ENCODE data around the gene VAV3. TPM values are rescaled to one million over a fixed set of nuclear protein-coding genes. Genes with fewer than 3 reads are reported as not detected.

The VAV3 gene
- total RNA-seq, 2 experiments from 2014 or later: 2.3 to 8.3 TPM

DNA sequence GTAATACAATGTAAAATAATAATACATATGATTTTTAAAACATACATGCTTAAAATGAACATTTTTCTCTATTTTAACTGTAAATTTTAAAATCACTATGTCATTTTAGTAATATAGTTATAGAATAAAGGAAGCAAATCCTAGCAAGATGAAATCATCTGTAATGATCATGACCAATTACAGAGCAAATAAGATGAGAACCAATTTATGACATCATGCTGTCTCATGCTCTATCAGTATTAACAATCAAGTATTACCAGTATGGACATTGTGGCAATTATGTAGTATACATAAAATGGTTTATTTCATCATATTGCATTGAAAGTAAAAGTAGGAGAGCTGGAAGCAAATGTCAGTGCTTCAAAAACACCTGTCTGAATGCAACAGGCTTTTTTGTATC, 255.0 kb downstream of the VAV3 start:
- Histone ChIP-seq H3K79me2 (ENCODE audit: insufficient read depth, low read depth, low read length) (no peaks in the 10 kb centered on the region), H3K9me3 (ENCODE audit: low read length) (no peaks in the 10 kb centered on the region), H2AFZ (ENCODE audit: low read length) (no peak overlapping the region), H3K4me3 (ENCODE audit: low read depth, low read length, poor library complexity, severe bottlenecking) (no peak overlapping the region), H4K20me1 (ENCODE audit: insufficient read depth, low read length) (no peaks in the 10 kb centered on the region), H3K4me1 (ENCODE audit: insufficient read depth, low read length, poor library complexity, severe bottlenecking) (peaks cover 25% of the 10 kb centered on the region), H3K27ac (ENCODE audit: low read depth, low read length, poor library complexity, severe bottlenecking) (no peak overlapping the region), H3K36me3 (ENCODE audit: insufficient read depth, low read length) (no peaks in the 10 kb centered on the region), H3K4me2 (ENCODE audit: low read length) (no peak overlapping the region), H3K9me2 (ENCODE audit: insufficient read depth, low read length) (no peaks in the 10 kb centered on the region)
- BruUV-seq (replicated peaks): no TSS peak
- no peak for TF ChIP-seq EZH2phosphoT487 (IDR thresholded peaks at IDR 0.05; ENCODE audit: borderline replicate concordance, low read depth, low read length)
- TF ChIP-seq, protein P1, sequence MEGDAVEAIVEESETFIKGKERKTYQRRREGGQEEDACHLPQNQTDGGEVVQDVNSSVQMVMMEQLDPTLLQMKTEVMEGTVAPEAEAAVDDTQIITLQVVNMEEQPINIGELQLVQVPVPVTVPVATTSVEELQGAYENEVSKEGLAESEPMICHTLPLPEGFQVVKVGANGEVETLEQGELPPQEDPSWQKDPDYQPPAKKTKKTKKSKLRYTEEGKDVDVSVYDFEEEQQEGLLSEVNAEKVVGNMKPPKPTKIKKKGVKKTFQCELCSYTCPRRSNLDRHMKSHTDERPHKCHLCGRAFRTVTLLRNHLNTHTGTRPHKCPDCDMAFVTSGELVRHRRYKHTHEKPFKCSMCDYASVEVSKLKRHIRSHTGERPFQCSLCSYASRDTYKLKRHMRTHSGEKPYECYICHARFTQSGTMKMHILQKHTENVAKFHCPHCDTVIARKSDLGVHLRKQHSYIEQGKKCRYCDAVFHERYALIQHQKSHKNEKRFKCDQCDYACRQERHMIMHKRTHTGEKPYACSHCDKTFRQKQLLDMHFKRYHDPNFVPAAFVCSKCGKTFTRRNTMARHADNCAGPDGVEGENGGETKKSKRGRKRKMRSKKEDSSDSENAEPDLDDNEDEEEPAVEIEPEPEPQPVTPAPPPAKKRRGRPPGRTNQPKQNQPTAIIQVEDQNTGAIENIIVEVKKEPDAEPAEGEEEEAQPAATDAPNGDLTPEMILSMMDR (conservative IDR thresholded peaks at IDR 0.05; ENCODE audit: low read length): no peak
- ChIA-PET CTCF (ENCODE audit: unreplicated experiment) (no interaction called here), POLR2A (no interaction called here)
- intact Hi-C loops (cut with micrococcal nuclease; ENCODE audit: unreplicated experiment): no loop called here
- DNase-seq (ENCODE audit: low spot score): no peak

DNA sequence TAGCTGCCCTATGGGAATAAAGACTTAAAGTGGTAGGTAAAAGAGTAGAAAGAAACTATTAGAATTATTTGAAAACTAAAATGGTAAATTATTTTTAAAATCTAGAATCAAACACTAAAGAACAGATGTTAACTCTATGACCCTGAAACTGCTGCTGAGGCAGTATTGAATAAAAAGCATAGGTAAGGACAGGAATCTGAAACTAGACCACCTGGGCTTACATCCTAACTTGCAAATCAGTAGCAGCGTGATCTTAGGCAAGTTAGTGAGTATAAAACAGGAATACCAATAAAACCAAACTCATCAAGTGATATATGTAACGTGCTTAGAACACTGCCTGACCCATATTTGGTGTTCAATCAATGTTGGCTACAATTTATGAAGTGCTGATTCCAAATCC, 257.9 kb downstream of the VAV3 start:
- no TSS peak for BruUV-seq (replicated peaks)
- peak; percentile 47 for DNase-seq (ENCODE audit: low spot score)
- Histone ChIP-seq H3K36me3 (ENCODE audit: insufficient read depth, low read length) (no peaks in the 10 kb centered on the region), H2AFZ (ENCODE audit: low read length) (no peak overlapping the region; the same call in 1 of the 2 replicates), H3K79me2 (ENCODE audit: insufficient read depth, low read depth, low read length) (no peaks in the 10 kb centered on the region), H3K9me2 (ENCODE audit: insufficient read depth, low read length) (no peaks in the 10 kb centered on the region; the same call in 1 of the 2 replicates), H3K4me2 (ENCODE audit: low read length) (peak overlapping the region; percentile 55), H3K4me1 (ENCODE audit: insufficient read depth, low read length, poor library complexity, severe bottlenecking) (peaks cover 25% of the 10 kb centered on the region), H3K4me3 (ENCODE audit: low read depth, low read length, poor library complexity, severe bottlenecking) (peak overlapping the region; percentile 22), H3K9me3 (ENCODE audit: low read length) (no peaks in the 10 kb centered on the region), H3K27ac (ENCODE audit: low read depth, low read length, poor library complexity, severe bottlenecking) (peak overlapping the region; percentile 26), H4K20me1 (ENCODE audit: insufficient read depth, low read length) (no peaks in the 10 kb centered on the region)
- ChIA-PET CTCF (ENCODE audit: unreplicated experiment) (no interaction called here), POLR2A (interaction anchor here (1.2 kb wide), 1 partner anchor 262 kb away, joined by 3 read pairs; no protein-coding TSS in a partner anchor)
- intact Hi-C loops (cut with micrococcal nuclease; ENCODE audit: unreplicated experiment): no loop called here
- TF ChIP-seq EZH2phosphoT487 (IDR thresholded peaks at IDR 0.05; ENCODE audit: borderline replicate concordance, low read depth, low read length): no peak
- TF ChIP-seq, protein P1 (conservative IDR thresholded peaks at IDR 0.05; ENCODE audit: low read length): no peak

DNA sequence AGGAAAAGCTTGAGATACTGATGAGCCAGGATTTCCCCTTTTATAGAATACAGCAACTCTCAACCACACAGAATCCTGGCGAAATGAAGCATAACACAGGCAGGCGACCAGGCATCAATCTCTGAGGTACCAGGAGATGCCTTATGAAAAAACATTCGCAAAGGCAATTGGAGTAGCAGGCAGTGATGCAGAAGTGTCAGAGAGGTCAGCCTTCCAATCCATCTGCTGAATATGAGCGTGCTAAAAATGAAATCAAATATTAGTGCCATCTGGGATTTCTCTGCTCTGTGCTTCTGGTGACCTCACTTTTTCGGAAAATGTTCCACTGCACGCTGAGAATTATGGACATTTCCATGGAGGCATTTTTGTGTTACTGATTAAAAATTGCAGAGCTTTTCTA, 258.8 kb downstream of the VAV3 start:
- CTCF ChIA-PET (ENCODE audit: unreplicated experiment): no interaction called here

More for the DNA sequence above, 258.8 kb downstream of the VAV3 start:
- TF ChIP-seq, protein P1 (conservative IDR thresholded peaks at IDR 0.05; ENCODE audit: low read length): no peak
- no peak for TF ChIP-seq EZH2phosphoT487 (IDR thresholded peaks at IDR 0.05; ENCODE audit: borderline replicate concordance, low read depth, low read length)
- H3K36me3 ChIP-seq (ENCODE audit: insufficient read depth, low read length): no peaks in the 10 kb centered on the region
- H4K20me1 ChIP-seq (ENCODE audit: insufficient read depth, low read length): no peaks in the 10 kb centered on the region
- POLR2A ChIA-PET: interaction anchor here (0.6 to 1.2 kb wide), 7 partner anchors 17 to 877 kb away, joined by 3 to 4 read pairs (median 3); no protein-coding TSS in a partner anchor
- no peak overlapping the region for H3K4me3 ChIP-seq (ENCODE audit: low read depth, low read length, poor library complexity, severe bottlenecking)
- intact Hi-C loops (cut with micrococcal nuclease; ENCODE audit: unreplicated experiment): no loop called here
- H3K4me2 ChIP-seq (ENCODE audit: low read length): peak overlapping the region; percentile 55
- no peak for DNase-seq (ENCODE audit: low spot score)
- H3K79me2 ChIP-seq (ENCODE audit: insufficient read depth, low read depth, low read length): no peaks in the 10 kb centered on the region
- no TSS peak for BruUV-seq (replicated peaks)
- no peaks in the 10 kb centered on the region for H3K9me3 ChIP-seq (ENCODE audit: low read length)
- peak overlapping the region; percentile 26 for H3K27ac ChIP-seq (ENCODE audit: low read depth, low read length, poor library complexity, severe bottlenecking)
- peak overlapping the region; percentile 18; the same call in 1 of the 2 replicates for H2AFZ ChIP-seq (ENCODE audit: low read length)
- H3K9me2 ChIP-seq (ENCODE audit: insufficient read depth, low read length): no peaks in the 10 kb centered on the region; the same call in 1 of the 2 replicates
- H3K4me1 ChIP-seq (ENCODE audit: insufficient read depth, low read length, poor library complexity, severe bottlenecking): peaks cover 25% of the 10 kb centered on the region

Measured in OCI-LY7 (cell line).